ENCODE results near the gene SLITRK4. TPM values are rescaled to one million over a fixed set of nuclear protein-coding genes. Genes with fewer than 3 reads are reported as not detected.

The SLITRK4 gene
- total RNA-seq, 1 experiment from 2014 or later, result 1.5 TPM

DNA sequence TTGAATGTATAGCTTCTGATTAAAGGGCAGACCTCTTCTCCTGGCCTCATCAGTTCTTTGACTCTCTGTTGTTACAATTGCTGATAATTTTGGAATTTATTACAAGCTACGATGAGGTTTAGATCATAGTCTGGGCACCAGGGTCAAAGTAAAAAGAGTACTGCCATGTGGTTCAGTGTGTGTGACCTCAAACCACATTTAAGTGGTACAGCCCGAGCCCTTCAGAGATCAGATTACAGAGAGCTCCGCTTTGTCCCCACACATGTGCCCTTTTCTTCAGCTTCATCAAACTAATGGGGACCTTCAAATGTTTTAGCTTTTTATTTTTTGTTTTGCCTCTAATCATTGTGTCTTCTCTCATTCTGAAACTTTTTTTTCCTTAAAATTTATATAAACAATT is 47.6 kb upstream of the SLITRK4 start:
- no peak overlapping the region for H3K14ac ChIP-seq (ENCODE audit: insufficient read depth, low read length)
- no peak overlapping the region for H3K27ac Mint-ChIP-seq
- H4K91ac ChIP-seq (ENCODE audit: insufficient read length, low read depth, low read length), result no peak overlapping the region
- H3K27me3 Mint-ChIP-seq (ENCODE audit: low read depth), result peaks cover 2% of the 10 kb centered on the region; the same call in 1 of the 2 replicates
- no peak overlapping the region for H3K4me2 ChIP-seq (ENCODE audit: insufficient read depth, insufficient read length, low read length)
- no peaks in the 10 kb centered on the region for H3K23me2 ChIP-seq (ENCODE audit: insufficient read length, low read depth, low read length, poor library complexity, severe bottlenecking)
- H3K56ac ChIP-seq (ENCODE audit: insufficient read length, low read depth, low read length), result no peak overlapping the region
- H4K5ac ChIP-seq (ENCODE audit: insufficient read length, low read depth, low read length), result no peak overlapping the region
- DNase-seq, result no peak
- no peak overlapping the region for H3K9ac ChIP-seq (ENCODE audit: extremely low read depth, insufficient read length, low read length)
- no peaks in the 10 kb centered on the region for H3K4me1 ChIP-seq (ENCODE audit: insufficient read depth, low read length)
- H3K79me1 ChIP-seq (ENCODE audit: insufficient read depth, low read depth, low read length, poor library complexity, severe bottlenecking), result no peaks in the 10 kb centered on the region
- H3K27me3 ChIP-seq (ENCODE audit: insufficient read depth, low read length), result no peaks in the 10 kb centered on the region
- H4K20me1 ChIP-seq (ENCODE audit: control insufficient read depth, insufficient read depth, insufficient read length), result no peaks in the 10 kb centered on the region
- no peak overlapping the region for H2AFZ ChIP-seq (ENCODE audit: low read length)
- no peak overlapping the region for H3K4ac ChIP-seq (ENCODE audit: low read depth, low read length)
- peaks cover 50 to 52% of the 10 kb centered on the region in 2 experiments for H3K9me3 Mint-ChIP-seq
- H3K18ac ChIP-seq (ENCODE audit: insufficient read length, low read depth, low read length), result no peak overlapping the region
- no peak overlapping the region for H2BK20ac ChIP-seq (ENCODE audit: low read depth, low read length, poor library complexity, severe bottlenecking)
- H3T11ph ChIP-seq (ENCODE audit: low read length), result no peak overlapping the region
- no peak overlapping the region for H4K8ac ChIP-seq (replicated peaks; ENCODE audit: insufficient read length, low read depth, low read length)
- no peak overlapping the region for H2AK5ac ChIP-seq (ENCODE audit: insufficient read length, low read length)
- no CpG with 5 or more reads among the region's 3 CpGs for WGBS (ENCODE audit: extremely low coverage, insufficient read length, low lambda C conversion rate)
- peaks cover 3 to 8% (median 4%) of the 10 kb centered on the region in 3 experiments; a peak in 5 of 7 replicates for H3K36me3 Mint-ChIP-seq (ENCODE audit: insufficient read depth in 1 of 3, low read depth in 3 of 3)
- no peak overlapping the region for H2BK5ac ChIP-seq (ENCODE audit: insufficient read length, low read length)
- H3K4me1 Mint-ChIP-seq, result no peaks in the 10 kb centered on the region
- H3K9me3 ChIP-seq (ENCODE audit: control insufficient read depth, low read depth, low read length), result peaks cover 10% of the 10 kb centered on the region
- no peak overlapping the region for H3K23ac ChIP-seq (ENCODE audit: insufficient read length, low read depth, low read length)
- H2BK120ac ChIP-seq (ENCODE audit: low read depth, low read length, poor library complexity, severe bottlenecking), result no peak overlapping the region
- H2BK12ac ChIP-seq (ENCODE audit: insufficient read length, low read depth, low read length), result no peak overlapping the region
- no peak overlapping the region for H3K4me3 Mint-ChIP-seq
- H2BK15ac ChIP-seq (ENCODE audit: low read depth, low read length), result no peak overlapping the region
- no peak overlapping the region for H3K27ac ChIP-seq (ENCODE audit: insufficient read length, low read depth, low read length)
- no peak for TF ChIP-seq CTCF (conservative IDR thresholded peaks at IDR 0.05)
- H3K79me2 ChIP-seq (ENCODE audit: insufficient read depth, low read length), result no peaks in the 10 kb centered on the region

Measured in H9 (cell line).